ENCODE results near the gene ZNF683.

GRCh38 chr1:26349877-26350244, 22.7 kb downstream of the ZNF683 start:
- TF ChIP-seq EP300 (IDR thresholded peaks at IDR 0.05): no peak
- TF ChIP-seq CTCF (IDR thresholded peaks at IDR 0.05): no peak

All from tibial nerve (tissue), 4 donors.